A549 (cell line): Measurements from ENCODE around the gene PHPT1. TPM values are rescaled to one million over a fixed set of nuclear protein-coding genes. Genes with fewer than 3 reads are reported as not detected.

Experiments
- ATAC-seq, 2 experiments: fragments of 200-7000 bp in 1 of 2; fragments of >200 bp in 1 of 2; cut with Nextera tagmentation in 1 of 2; cut with Tn5 transposase in 1 of 2; 3 replicates each; pipeline versions ENCODE4 v1.8.0 to v1.9.1; 2018 to 2020; ENCODE audit warnings: mild to moderate bottlenecking in 1 of 2, moderate library complexity in 1 of 2
- CTCF ChIA-PET: fragments of 300-600 bp; sonication (Branson Sonifier 250); formaldehyde crosslinking; extraction: SDS; loops from one replicate; lab custom pipeline; 2021; ENCODE audit warnings: antibody characterized with exemption, inconsistent platforms; lab: Yijun Ruan, JAX
- POLR2A ChIA-PET: fragments of 350-600 bp; formaldehyde crosslinking; extraction: SDS; loops from one replicate; lab custom pipeline; 2021; ENCODE audit warnings: antibody characterized with exemption, inconsistent platforms; lab: Yijun Ruan, JAX
- DNase-seq, 2 experiments: peaks; one replicate each; pipeline versions ENCODE4 v3.0.0 to v3.0.0-alpha.2; 2011 to 2016; ENCODE audit warnings: low read depth in 1 of 2, low spot score in 1 of 2
- FAIRE-seq: peaks from 2 replicates; lab custom pipeline; 2011; peaks lifted over from hg19 to GRCh38; lab: Jason Lieb, UNC
- H3K27ac ChIP-seq, 2 experiments: fragments of >200 bp; sonication (Bioruptor Twin); formaldehyde crosslinking; 3 replicates each; pipeline ENCODE4 v1.5.1; 2016 to 2017
- H3K4me1 ChIP-seq: fragments of >200 bp; sonication (Bioruptor Twin); formaldehyde crosslinking; 3 replicates; pipeline ENCODE4 v1.6.1; 2016
- H3K4me2 ChIP-seq: fragments of >200 bp; sonication (Bioruptor Twin); formaldehyde crosslinking; 3 replicates; pipeline ENCODE4 v1.6.1; 2016
- H3K4me3 ChIP-seq: fragments of >200 bp; sonication (Bioruptor Twin); formaldehyde crosslinking; 3 replicates; pipeline ENCODE4 v1.5.1; 2016
- H3K9me3 ChIP-seq: fragments of >200 bp; sonication (Bioruptor Twin); formaldehyde crosslinking; 3 replicates; pipeline ENCODE4 v1.6.1; 2016
- CHD2 ChIP-seq: fragments of 150-350 bp; IDR thresholded peaks from 2 replicates; pipeline ENCODE4 v1.6.1; 2014; ENCODE audit warnings: low read length; ENCODE audit not compliant: partially characterized antibody
- CHD4 ChIP-seq: fragments of 200-600 bp; sonication (generic); IDR thresholded peaks from 2 replicates; pipeline ENCODE4 v1.6.1; 2016; ENCODE audit warnings: antibody characterized with exemption, mild to moderate bottlenecking, borderline replicate concordance
- ESRRA ChIP-seq: fragments of 150-350 bp; IDR thresholded peaks from 2 replicates; pipeline ENCODE4 v1.6.1; 2014; ENCODE audit warnings: mild to moderate bottlenecking, low read length, borderline replicate concordance
- FOSB ChIP-seq: fragments of 250-450 bp; sonication (Bioruptor Pico); IDR thresholded peaks from 2 replicates; pipeline ENCODE4 v1.5.0; 2020; ENCODE audit warnings: mild to moderate bottlenecking, moderate library complexity
- HOXB5 ChIP-seq: fragments of 250-450 bp; sonication (Bioruptor Pico); IDR thresholded peaks from 2 replicates; pipeline ENCODE4 v1.5.0; 2020; ENCODE audit warnings: mild to moderate bottlenecking, moderate library complexity
- JUN ChIP-seq, 2 experiments: fragments of >200 bp; sonication (Bioruptor Twin); formaldehyde crosslinking; IDR thresholded peaks; 2 replicates in 1 of 2; 3 replicates in 1 of 2; pipeline ENCODE4 v1.6.1; 2016 to 2017
- MYC ChIP-seq: IDR thresholded peaks from 2 replicates; pipeline ENCODE4 v1.6.1; 2012; ENCODE audit warnings: mild to moderate bottlenecking, inconsistent platforms, low read length, improper control_type of control experiment, borderline replicate concordance
- NPAS2 ChIP-seq: fragments of 250-450 bp; sonication (Bioruptor Pico); IDR thresholded peaks from 2 replicates; pipeline ENCODE4 v1.8.0; 2022; ENCODE audit warnings: mild to moderate bottlenecking, moderate library complexity, borderline replicate concordance
- NR3C1 ChIP-seq: fragments of >200 bp; sonication (Bioruptor Twin); formaldehyde crosslinking; IDR thresholded peaks from 3 replicates; pipeline ENCODE4 v1.6.1; 2017
- POLR2A ChIP-seq: IDR thresholded peaks from 2 replicates; pipeline ENCODE4 v1.6.1; 2012; ENCODE audit warnings: mild to moderate bottlenecking, low read length
- RFX5 ChIP-seq: fragments of 450-650 bp; IDR thresholded peaks from 2 replicates; pipeline ENCODE4 v1.7.1; 2014; ENCODE audit warnings: antibody characterized with exemption, mild to moderate bottlenecking, moderate library complexity
- RNF2 ChIP-seq: fragments of 200-600 bp; sonication (generic); IDR thresholded peaks from 2 replicates; pipeline ENCODE4 v1.6.1; 2016; ENCODE audit warnings: low read depth, mild to moderate bottlenecking, antibody characterized with exemption, moderate library complexity, borderline replicate concordance
- TP53 ChIP-seq: fragments of 250-450 bp; sonication (Bioruptor Pico); IDR thresholded peaks from 2 replicates; pipeline ENCODE4 v1.5.0; 2021; ENCODE audit warnings: mild to moderate bottlenecking, moderate library complexity
- ZFP36 ChIP-seq: fragments of 450-650 bp; IDR thresholded peaks from 2 replicates; pipeline ENCODE4 v1.6.1; 2014; ENCODE audit warnings: borderline replicate concordance; ENCODE audit not compliant: partially characterized antibody
- ZNF302 ChIP-seq: fragments of 250-450 bp; sonication (Bioruptor Pico); IDR thresholded peaks from 2 replicates; pipeline ENCODE4 v1.9.0; 2021; ENCODE audit warnings: inconsistent platforms, mild to moderate bottlenecking, moderate library complexity
- ZSCAN20 ChIP-seq: fragments of 250-450 bp; sonication (Bioruptor Pico); IDR thresholded peaks from 2 replicates; pipeline ENCODE4 v1.8.0; 2022; ENCODE audit warnings: mild to moderate bottlenecking, moderate library complexity
- WGBS: methylation state at CpG from one replicate; pipeline ENCODE4 v1.1.6; 2017; ENCODE audit errors: missing lambda C conversion rate; 5-methylcytosine and 5-hydroxymethylcytosine counted together
- polyA plus RNA-seq, 4 experiments: library from polyadenylated mRNA; depleted of rRNA in 3 of 4; stranded (reverse); fragments of >200 nt; fragmentation: RNase III in 1 of 4; extraction: RNeasy Plus Mini Kit Qiagen cat#74134 plus additional on column Dnase treatment in 1 of 4; gene quantifications; 2 replicates in 3 of 4; 3 replicates in 1 of 4; pipeline ENCODE4 v1.2.3, GENCODE V29; 2011 to 2017
- TF ChIP-seq, protein P1 (sequence below): fragments of 250-450 bp; sonication (Bioruptor Pico); IDR thresholded peaks from 2 replicates; pipeline ENCODE4 v1.5.0; 2021; ENCODE audit warnings: mild to moderate bottlenecking, moderate library complexity, borderline replicate concordance
- TF ChIP-seq, protein P2 (sequence below): fragments of 150-350 bp; IDR thresholded peaks from 2 replicates; pipeline ENCODE4 v1.6.1; 2014; ENCODE audit warnings: low read depth, mild to moderate bottlenecking, low read length
- TF ChIP-seq, protein P3 (sequence below): fragments of 200-600 bp; sonication (generic); IDR thresholded peaks from 2 replicates; pipeline ENCODE4 v1.6.1; 2016; ENCODE audit warnings: antibody characterized with exemption, mild to moderate bottlenecking, moderate library complexity
- TF ChIP-seq, protein P4 (sequence below): IDR thresholded peaks from 2 replicates; pipeline ENCODE4 v1.6.1; 2012; ENCODE audit warnings: low read depth, borderline replicate concordance

The PHPT1 gene
- polyA plus RNA-seq, 2 of the 4 experiments (the other 2 are of a cell fraction), result 123 to 234 TPM

DNA sequence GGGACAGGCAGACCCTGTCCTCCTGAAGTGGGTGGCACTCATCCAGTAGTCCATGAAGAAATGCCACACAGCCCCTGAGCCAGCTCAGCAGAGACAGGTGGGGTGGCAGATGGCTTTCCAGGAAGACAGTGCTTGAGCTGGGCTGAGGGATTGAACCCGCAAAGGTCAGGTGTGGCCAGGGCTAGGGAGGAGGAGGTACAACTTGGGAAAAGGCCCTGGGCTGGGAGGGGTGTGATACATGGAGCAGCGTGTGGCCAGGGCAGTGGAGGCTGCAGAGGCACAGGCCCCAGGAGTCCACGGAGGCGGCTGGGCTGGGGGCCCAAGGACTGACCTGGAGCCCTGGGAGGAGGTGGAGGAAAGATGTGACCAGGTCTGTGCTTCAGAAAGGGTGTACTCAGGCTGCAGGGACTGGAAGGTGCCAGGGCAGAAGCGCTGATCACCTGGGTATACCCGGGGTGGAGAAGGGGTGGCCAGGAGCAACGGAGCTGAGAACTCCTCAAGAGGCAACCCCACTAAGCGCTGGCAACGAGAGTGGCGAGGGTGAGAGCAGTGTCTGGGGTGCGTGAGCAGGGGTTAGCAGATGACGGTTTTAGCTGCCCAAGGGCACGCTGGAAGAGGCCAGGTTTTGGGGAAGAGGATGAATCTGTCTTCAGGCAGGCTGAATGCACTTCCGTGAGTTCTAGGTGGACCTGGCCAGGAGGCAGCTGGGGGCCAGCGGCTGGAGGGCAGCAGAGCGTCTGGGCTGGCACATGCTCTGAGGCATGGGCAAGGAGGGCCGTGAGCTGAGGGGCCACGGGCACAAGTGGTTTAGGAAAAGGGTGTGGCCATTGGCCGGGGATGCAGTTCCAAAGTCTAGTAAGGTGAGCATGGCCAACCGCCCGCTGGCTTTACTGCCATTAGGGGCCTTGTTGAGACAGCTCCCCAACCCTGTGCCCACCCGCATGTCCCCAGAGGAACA is 45.4 kb upstream of the PHPT1 start:
- no peak overlapping the region for H3K4me3 ChIP-seq
- no peak for DNase-seq
- no peaks in the 10 kb centered on the region for H3K9me3 ChIP-seq
- H3K27ac ChIP-seq, result no peak overlapping the region
- no peak overlapping the region for H3K4me2 ChIP-seq
- FAIRE-seq, result no peak
- CTCF ChIA-PET, result interaction anchor here (0.8 to 9.9 kb wide), 8 partner anchors 11 to 264 kb away, joined by 3 to 110 read pairs (median 5); partner anchors contain the start of gene TMEM141
- POLR2A ChIA-PET, result no interaction called here
- no peak for ATAC-seq
- TF ChIP-seq FOSB (CRISPR knock-in tag), result no peak
- TF ChIP-seq JUN (IDR thresholded peaks at IDR 0.05), result no peak
- no peak for TF ChIP-seq ZFP36
- no peak for TF ChIP-seq MYC
- TF ChIP-seq ZSCAN20 (CRISPR knock-in tag), result no peak
- TF ChIP-seq, protein P1, sequence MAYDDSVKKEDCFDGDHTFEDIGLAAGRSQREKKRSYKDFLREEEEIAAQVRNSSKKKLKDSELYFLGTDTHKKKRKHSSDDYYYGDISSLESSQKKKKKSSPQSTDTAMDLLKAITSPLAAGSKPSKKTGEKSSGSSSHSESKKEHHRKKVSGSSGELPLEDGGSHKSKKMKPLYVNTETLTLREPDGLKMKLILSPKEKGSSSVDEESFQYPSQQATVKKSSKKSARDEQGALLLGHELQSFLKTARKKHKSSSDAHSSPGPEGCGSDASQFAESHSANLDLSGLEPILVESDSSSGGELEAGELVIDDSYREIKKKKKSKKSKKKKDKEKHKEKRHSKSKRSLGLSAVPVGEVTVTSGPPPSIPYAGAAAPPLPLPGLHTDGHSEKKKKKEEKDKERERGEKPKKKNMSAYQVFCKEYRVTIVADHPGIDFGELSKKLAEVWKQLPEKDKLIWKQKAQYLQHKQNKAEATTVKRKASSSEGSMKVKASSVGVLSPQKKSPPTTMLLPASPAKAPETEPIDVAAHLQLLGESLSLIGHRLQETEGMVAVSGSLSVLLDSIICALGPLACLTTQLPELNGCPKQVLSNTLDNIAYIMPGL (CRISPR knock-in tag), result no peak
- no peak for TF ChIP-seq TP53 (CRISPR knock-in tag)
- no peak for TF ChIP-seq CHD2
- TF ChIP-seq, protein P2, sequence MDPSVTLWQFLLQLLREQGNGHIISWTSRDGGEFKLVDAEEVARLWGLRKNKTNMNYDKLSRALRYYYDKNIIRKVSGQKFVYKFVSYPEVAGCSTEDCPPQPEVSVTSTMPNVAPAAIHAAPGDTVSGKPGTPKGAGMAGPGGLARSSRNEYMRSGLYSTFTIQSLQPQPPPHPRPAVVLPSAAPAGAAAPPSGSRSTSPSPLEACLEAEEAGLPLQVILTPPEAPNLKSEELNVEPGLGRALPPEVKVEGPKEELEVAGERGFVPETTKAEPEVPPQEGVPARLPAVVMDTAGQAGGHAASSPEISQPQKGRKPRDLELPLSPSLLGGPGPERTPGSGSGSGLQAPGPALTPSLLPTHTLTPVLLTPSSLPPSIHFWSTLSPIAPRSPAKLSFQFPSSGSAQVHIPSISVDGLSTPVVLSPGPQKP, result no peak
- TF ChIP-seq RNF2, result no peak
- no peak for TF ChIP-seq ESRRA
- no peak for TF ChIP-seq NR3C1
- TF ChIP-seq ZNF302, result no peak
- no peak for TF ChIP-seq NPAS2 (CRISPR knock-in tag)
- no peak for TF ChIP-seq HOXB5 (CRISPR knock-in tag)
- no peak for TF ChIP-seq POLR2A
- TF ChIP-seq, protein P3, sequence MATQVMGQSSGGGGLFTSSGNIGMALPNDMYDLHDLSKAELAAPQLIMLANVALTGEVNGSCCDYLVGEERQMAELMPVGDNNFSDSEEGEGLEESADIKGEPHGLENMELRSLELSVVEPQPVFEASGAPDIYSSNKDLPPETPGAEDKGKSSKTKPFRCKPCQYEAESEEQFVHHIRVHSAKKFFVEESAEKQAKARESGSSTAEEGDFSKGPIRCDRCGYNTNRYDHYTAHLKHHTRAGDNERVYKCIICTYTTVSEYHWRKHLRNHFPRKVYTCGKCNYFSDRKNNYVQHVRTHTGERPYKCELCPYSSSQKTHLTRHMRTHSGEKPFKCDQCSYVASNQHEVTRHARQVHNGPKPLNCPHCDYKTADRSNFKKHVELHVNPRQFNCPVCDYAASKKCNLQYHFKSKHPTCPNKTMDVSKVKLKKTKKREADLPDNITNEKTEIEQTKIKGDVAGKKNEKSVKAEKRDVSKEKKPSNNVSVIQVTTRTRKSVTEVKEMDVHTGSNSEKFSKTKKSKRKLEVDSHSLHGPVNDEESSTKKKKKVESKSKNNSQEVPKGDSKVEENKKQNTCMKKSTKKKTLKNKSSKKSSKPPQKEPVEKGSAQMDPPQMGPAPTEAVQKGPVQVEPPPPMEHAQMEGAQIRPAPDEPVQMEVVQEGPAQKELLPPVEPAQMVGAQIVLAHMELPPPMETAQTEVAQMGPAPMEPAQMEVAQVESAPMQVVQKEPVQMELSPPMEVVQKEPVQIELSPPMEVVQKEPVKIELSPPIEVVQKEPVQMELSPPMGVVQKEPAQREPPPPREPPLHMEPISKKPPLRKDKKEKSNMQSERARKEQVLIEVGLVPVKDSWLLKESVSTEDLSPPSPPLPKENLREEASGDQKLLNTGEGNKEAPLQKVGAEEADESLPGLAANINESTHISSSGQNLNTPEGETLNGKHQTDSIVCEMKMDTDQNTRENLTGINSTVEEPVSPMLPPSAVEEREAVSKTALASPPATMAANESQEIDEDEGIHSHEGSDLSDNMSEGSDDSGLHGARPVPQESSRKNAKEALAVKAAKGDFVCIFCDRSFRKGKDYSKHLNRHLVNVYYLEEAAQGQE, result no peak
- 90% methylated on average over 22 of the region's 22 CpGs for WGBS
- peaks cover 27% of the 10 kb centered on the region for H3K4me1 ChIP-seq

DNA sequence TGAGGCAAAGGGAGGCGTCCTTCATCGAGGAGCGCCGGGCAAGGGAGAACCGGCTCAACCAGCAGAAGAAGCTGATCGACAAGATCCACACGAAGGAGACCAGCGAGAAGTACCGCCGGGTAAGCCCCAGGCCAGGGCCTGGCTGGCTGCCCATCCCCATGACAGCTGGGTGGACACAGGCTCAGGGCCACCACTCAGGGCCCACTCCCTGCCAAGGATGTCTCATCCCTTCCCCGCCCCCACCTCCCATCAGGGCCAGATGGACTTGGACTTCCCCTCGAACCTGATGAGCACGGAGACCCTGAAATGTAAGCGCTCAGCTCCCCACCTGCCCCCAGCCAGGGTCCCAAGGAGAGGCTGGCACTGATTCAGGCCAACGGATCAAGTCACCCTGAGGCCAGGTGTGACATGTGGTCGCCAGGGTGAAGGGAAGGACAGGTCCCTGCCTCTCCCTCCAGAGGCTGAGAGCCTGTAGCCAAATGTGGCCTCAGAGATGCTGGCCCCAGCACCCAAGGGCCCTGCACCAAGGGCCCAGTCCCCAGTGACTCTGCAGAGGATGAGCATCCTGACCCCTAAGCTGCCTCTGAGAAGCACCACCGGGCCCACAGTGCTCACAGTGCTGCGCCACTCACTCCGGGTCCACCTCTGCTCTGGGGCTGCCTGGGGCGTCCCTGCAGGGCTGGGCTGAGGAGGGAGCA is 44.6 kb upstream of the PHPT1 start:
- Histone ChIP-seq H3K4me2 (no peak overlapping the region), H3K4me3 (no peak overlapping the region), H3K9me3 (no peaks in the 10 kb centered on the region), H3K4me1 (peaks cover 27% of the 10 kb centered on the region), H3K27ac (no peak overlapping the region)
- ChIA-PET CTCF (interaction anchor here (0.8 to 9.9 kb wide), 8 partner anchors 11 to 263 kb away, joined by 3 to 110 read pairs (median 5); partner anchors contain the start of gene TMEM141), POLR2A (no interaction called here)
- WGBS, result 93% methylated on average over 16 of the region's 20 CpGs
- ATAC-seq (no peak), DNase-seq (no peak), FAIRE-seq (no peak)
- TF ChIP-seq RFX5, result no peak
- TF ChIP-seq, protein P2, result no peak
- no peak for TF ChIP-seq CHD4
- TF ChIP-seq, protein P4, sequence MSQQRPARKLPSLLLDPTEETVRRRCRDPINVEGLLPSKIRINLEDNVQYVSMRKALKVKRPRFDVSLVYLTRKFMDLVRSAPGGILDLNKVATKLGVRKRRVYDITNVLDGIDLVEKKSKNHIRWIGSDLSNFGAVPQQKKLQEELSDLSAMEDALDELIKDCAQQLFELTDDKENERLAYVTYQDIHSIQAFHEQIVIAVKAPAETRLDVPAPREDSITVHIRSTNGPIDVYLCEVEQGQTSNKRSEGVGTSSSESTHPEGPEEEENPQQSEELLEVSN, result no peak
